22Rv1 (cell line): ENCODE measurements around the gene BBS10.

ENCODE experiments used
- H3K27ac ChIP-seq: fragments of 450-650 bp; 2 replicates; pipeline ENCODE4 v1.5.1; 2017
- CTCF ChIP-seq: fragments of 450-650 bp; IDR thresholded peaks from 2 replicates; pipeline ENCODE4 v1.5.1; 2017; ENCODE audit warnings: mild to moderate bottlenecking
- ZFX ChIP-seq: fragments of 450-650 bp; IDR thresholded peaks from 2 replicates; pipeline ENCODE4 v1.6.1; 2017; ENCODE audit warnings: antibody characterized with exemption, borderline replicate concordance

Gene BBS10

DNA sequence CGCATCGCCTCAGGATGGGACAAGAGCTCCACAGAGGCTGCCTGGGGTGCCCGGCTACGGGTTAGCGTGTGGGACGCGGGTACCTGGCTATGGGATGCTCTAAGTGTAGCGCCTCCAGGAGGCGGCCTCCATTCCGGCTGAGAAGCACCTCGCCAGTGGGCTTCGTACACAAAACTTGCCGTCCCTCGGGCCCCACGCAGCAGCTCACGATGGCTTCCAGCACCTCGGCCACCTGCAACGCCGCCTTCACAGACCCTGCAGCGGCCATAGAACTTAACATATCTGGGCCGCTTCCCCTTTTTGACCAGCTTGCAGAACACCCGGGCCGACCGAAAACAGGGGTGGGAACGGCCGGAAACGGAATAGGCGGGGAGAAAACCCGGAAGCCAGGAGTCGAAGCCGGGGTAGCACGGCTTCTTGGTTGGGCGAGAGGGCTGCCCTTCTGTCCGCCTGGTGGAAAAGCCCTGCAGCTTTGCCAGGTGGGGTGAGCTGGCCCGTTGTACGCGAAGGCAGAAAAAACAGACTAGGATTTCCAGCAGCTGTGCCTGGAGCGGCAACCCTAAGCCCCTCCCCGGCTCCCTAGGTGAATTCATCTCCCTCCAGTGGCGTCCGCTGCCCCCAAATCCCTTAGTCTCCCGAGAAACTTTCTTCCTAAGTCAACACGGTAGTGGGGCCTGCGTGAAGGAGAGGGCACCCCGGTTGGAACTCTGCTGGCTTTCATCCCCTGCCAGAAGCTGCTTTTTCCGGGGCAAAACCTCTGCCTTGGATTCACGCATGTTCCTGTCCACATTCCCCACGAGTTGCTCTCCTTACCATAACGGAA is at the start of gene BBS10:
TSS of gene BBS10 (minus strand) at position 337 of the 823 bp plus-strand sequence. CDS start at position 280, 57 bp downstream.
- peak within 1 kb of the TSS; percentile 73 for H3K27ac ChIP-seq
- TF ChIP-seq CTCF (peak; percentile 83), ZFX (no peak)

GRCh38 chr12:76391461-76391860 is 43.2 kb upstream of the BBS10 start:
- no peak overlapping the region for H3K27ac ChIP-seq
- TF ChIP-seq ZFX = no peak
- no peak for TF ChIP-seq CTCF

- peak overlapping the region; percentile 39 for H3K27ac ChIP-seq
- TF ChIP-seq CTCF (no peak), ZFX (no peak)
Measured at GRCh38 chr12:76387614-76388013, 39.4 kb upstream of the BBS10 start.

DNA sequence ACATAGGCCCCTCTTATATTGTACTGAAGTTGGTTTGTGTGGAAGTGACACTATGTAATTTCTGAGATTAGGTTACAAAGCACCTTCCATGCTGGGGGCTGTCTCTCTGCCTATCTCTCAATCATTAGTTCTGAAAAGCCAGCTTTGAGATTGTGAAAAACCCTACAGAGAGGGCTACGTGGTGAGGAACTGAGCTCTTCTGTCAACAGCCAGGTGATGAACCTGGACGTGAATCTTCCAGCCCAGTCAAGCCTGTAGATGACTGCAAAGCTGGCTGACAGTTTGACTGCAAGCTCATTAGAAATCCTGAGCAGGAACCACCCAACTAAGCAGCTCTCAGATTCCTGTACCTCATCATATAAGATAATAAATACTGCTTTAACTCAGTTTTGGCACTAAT is 36.3 kb upstream of the BBS10 start:
- H3K27ac ChIP-seq = peak overlapping the region; percentile 10; the same call in 1 of the 2 replicates
- no peak for TF ChIP-seq ZFX

DNA sequence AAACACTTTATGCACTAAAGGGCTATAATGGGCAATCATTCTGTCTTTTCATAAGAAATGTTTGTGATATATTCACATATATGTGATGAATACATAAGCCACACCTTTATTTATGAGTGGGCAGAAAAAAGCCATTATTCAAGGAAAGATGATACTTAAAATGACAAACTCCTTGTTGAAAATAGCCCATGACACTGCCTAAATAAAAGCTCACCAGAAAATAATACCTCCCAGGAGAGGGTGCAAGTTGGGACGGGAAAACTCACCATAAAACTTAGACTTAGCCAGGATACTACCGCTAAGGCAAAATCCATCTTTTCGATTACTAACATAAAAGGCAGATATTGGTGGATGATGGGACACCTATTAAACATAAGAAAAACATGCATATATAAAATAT is 35.8 kb upstream of the BBS10 start:
- TF ChIP-seq CTCF (no peak), ZFX (no peak)
- peak overlapping the region; percentile 10 for H3K27ac ChIP-seq

DNA sequence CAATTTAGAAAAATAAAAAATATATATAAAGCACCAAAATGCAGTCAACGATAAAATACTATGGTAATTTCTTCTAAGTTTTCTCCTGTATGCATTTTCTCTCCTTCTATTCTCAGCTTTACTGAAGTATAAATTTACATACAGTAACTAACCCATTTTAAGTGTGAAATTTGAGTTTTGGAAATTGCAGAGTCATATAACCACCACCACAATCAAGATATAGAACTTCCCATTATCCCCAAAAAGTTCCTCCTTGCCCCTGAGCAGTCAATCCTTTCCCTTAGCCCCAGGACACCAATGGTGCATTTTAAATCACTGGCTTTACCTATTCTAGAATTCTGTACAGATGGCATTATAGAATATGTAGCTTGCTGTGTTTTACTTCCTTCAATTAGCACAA is 31.0 kb upstream of the BBS10 start:
- H3K27ac ChIP-seq = no peak overlapping the region
- TF ChIP-seq ZFX (no peak), CTCF (no peak)

DNA sequence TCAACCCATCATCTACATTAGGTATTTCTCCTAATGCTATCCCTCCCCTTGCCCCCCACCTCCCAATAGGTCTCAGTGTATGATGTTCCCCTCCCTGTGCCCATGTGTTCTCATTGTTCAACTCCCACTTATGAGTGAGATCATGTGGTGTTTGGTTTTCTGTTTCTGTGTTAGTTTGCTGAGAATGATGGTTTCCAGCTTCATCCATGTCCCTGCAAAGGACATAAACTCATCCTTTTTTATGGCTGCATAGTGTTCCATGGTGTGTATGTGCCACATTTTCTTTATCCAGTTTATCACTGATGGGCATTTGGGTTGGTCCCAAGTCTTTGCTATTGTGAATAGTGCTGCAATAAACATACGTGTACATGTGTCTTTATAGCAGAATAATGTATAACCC is 28.7 kb upstream of the BBS10 start:
- H3K27ac ChIP-seq = peak overlapping the region; percentile 71

GRCh38 chr12:76375939-76376338 is 27.7 kb upstream of the BBS10 start:
- TF ChIP-seq CTCF (no peak), ZFX (no peak)

More at GRCh38 chr12:76375939-76376338, 27.7 kb upstream of the BBS10 start:
- peak overlapping the region; percentile 71 for H3K27ac ChIP-seq
